ENCODE measurements around the gene ATP11A.

The ATP11A gene

GRCh38 chr13:112850273-112850672 is 160.4 kb downstream of the ATP11A start:
- Histone ChIP-seq H2AFZ (ENCODE audit: low read depth) (no peak overlapping the region), H3K79me2 (ENCODE audit: insufficient read depth, low read depth) (no peaks in the 10 kb centered on the region), H3K9ac (no peak overlapping the region), H4K20me1 (ENCODE audit: insufficient read depth) (no peaks in the 10 kb centered on the region), H3K4me3 (IDR thresholded peaks at IDR 0.05; ENCODE audit: insufficient read depth, low read depth, low read length) (no peak overlapping the region), H3K4me2 (0 out of 2 replicates have a peak overlapping the region, but pooled peaks have one; percentile 9), H3K4me1 (ENCODE audit: low read depth, poor library complexity, severe bottlenecking) (peaks cover 38% of the 10 kb centered on the region), H3K36me3 (ENCODE audit: insufficient read depth) (no peaks in the 10 kb centered on the region), H3K27ac (no peak overlapping the region), H3K27me3 (ENCODE audit: insufficient read depth, low read depth) (no peaks in the 10 kb centered on the region)
- TF ChIP-seq CTCF (conservative IDR thresholded peaks at IDR 0.05; ENCODE audit: low read depth, low read length), result no peak

GRCh38 chr13:112851107-112852038 is 161.5 kb downstream of the ATP11A start:
- H3K27me3 ChIP-seq (ENCODE audit: insufficient read depth, low read depth), result no peaks in the 10 kb centered on the region
- H3K27ac ChIP-seq, result no peak overlapping the region
- H4K20me1 ChIP-seq (ENCODE audit: insufficient read depth), result no peaks in the 10 kb centered on the region
- no peak overlapping the region for H2AFZ ChIP-seq (ENCODE audit: low read depth)
- no peak overlapping the region for H3K4me2 ChIP-seq
- H3K79me2 ChIP-seq (ENCODE audit: insufficient read depth, low read depth), result no peaks in the 10 kb centered on the region
- no peaks in the 10 kb centered on the region for H3K36me3 ChIP-seq (ENCODE audit: insufficient read depth)
- no peak overlapping the region for H3K9ac ChIP-seq
- H3K4me1 ChIP-seq (ENCODE audit: low read depth, poor library complexity, severe bottlenecking), result peaks cover 38% of the 10 kb centered on the region
- no peak for TF ChIP-seq CTCF (conservative IDR thresholded peaks at IDR 0.05; ENCODE audit: low read depth, low read length)
- no peak overlapping the region for H3K4me3 ChIP-seq (IDR thresholded peaks at IDR 0.05; ENCODE audit: insufficient read depth, low read depth, low read length)

- Histone ChIP-seq H4K20me1 (ENCODE audit: insufficient read depth) (no peaks in the 10 kb centered on the region), H3K27me3 (ENCODE audit: insufficient read depth, low read depth) (no peaks in the 10 kb centered on the region), H2AFZ (ENCODE audit: low read depth) (no peak overlapping the region), H3K4me3 (IDR thresholded peaks at IDR 0.05; ENCODE audit: insufficient read depth, low read depth, low read length) (no peak overlapping the region), H3K4me2 (no peak overlapping the region), H3K27ac (no peak overlapping the region), H3K9ac (no peak overlapping the region), H3K79me2 (ENCODE audit: insufficient read depth, low read depth) (no peaks in the 10 kb centered on the region), H3K36me3 (ENCODE audit: insufficient read depth) (no peaks in the 10 kb centered on the region), H3K4me1 (ENCODE audit: low read depth, poor library complexity, severe bottlenecking) (peaks cover 33% of the 10 kb centered on the region)
- TF ChIP-seq CTCF (conservative IDR thresholded peaks at IDR 0.05; ENCODE audit: low read depth, low read length), result no peak
Observed at GRCh38 chr13:112852392-112852791, 162.6 kb downstream of the ATP11A start.

GRCh38 chr13:112852808-112853207 is 163.0 kb downstream of the ATP11A start:
- H3K4me1 ChIP-seq (ENCODE audit: low read depth, poor library complexity, severe bottlenecking), result peaks cover 29% of the 10 kb centered on the region
- no peak overlapping the region for H3K9ac ChIP-seq
- no peak overlapping the region for H3K4me3 ChIP-seq (IDR thresholded peaks at IDR 0.05; ENCODE audit: insufficient read depth, low read depth, low read length)
- TF ChIP-seq CTCF (conservative IDR thresholded peaks at IDR 0.05; ENCODE audit: low read depth, low read length), result no peak
- H3K4me2 ChIP-seq, result no peak overlapping the region
- no peaks in the 10 kb centered on the region for H3K36me3 ChIP-seq (ENCODE audit: insufficient read depth)
- H2AFZ ChIP-seq (ENCODE audit: low read depth), result no peak overlapping the region
- no peaks in the 10 kb centered on the region for H3K79me2 ChIP-seq (ENCODE audit: insufficient read depth, low read depth)
- no peak overlapping the region for H3K27ac ChIP-seq
- no peaks in the 10 kb centered on the region for H3K27me3 ChIP-seq (ENCODE audit: insufficient read depth, low read depth)
- H4K20me1 ChIP-seq (ENCODE audit: insufficient read depth), result no peaks in the 10 kb centered on the region
